ENCODE measurements around the gene SH3PXD2A.

DNA sequence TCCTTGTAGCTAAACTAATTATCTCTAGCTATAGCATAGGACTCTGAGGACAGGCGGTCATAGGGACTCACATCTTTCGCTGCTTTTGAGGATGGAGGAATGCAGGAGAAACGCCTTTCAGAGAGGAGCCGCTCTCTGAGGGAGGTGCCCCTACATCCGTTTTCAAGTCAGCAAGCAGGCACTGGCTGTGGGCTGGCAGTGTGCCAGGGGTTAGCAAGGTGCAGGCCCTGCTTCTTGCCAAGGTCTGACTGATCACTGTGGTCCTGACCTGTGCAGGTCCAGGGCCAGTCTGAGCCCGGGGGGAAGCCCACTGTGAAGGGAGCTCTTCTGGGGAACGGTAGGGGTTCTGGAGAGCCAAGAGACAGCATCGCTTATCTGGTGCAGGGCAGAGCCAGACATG, 89.4 kb downstream of the SH3PXD2A start:
- no peak for TF ChIP-seq POLR2A (IDR thresholded peaks at IDR 0.05)
- TF ChIP-seq CTCF (IDR thresholded peaks at IDR 0.05), result no peak
